K562 (cell line): Measurements from ENCODE around the gene DPP3. TPM values are rescaled to one million over a fixed set of nuclear protein-coding genes. Genes with fewer than 3 reads are reported as not detected.

Source experiments
- CCNT2 ChIP-seq: IDR thresholded peaks from 2 replicates; pipeline ENCODE4 v1.6.1; 2011; ENCODE audit warnings: borderline replicate concordance, low read depth, mild to moderate bottlenecking, moderate library complexity, mixed read lengths, low read length; ENCODE audit not compliant: insufficient read length; ENCODE audit errors: extremely low read depth
- ELF2 ChIP-seq: fragments of 250-450 bp; sonication (Bioruptor Pico); IDR thresholded peaks from 2 replicates; pipeline ENCODE4 v1.5.0; 2021; ENCODE audit warnings: mild to moderate bottlenecking
- EWSR1 ChIP-seq: fragments of 450-650 bp; IDR thresholded peaks from 2 replicates; pipeline ENCODE4 v1.6.1; 2018; ENCODE audit warnings: borderline replicate concordance, mild to moderate bottlenecking, low read depth, moderate library complexity; ENCODE audit not compliant: partially characterized antibody
- GATAD2B ChIP-seq: fragments of 450-650 bp; IDR thresholded peaks from 2 replicates; pipeline ENCODE4 v1.6.1; 2017; ENCODE audit warnings: mild to moderate bottlenecking, borderline replicate concordance
- JUN ChIP-seq, 2 experiments: sonication (generic) in 1 of 2; formaldehyde crosslinking in 1 of 2; IDR thresholded peaks; 2 replicates each; pipeline versions ENCODE4 v1.6.1 to v1.8.0; 2012 to 2022; ENCODE audit warnings: borderline replicate concordance in 2 of 2, mild to moderate bottlenecking in 2 of 2, improper control_type of control experiment in 1 of 2, low read depth in 1 of 2, low read length in 1 of 2, missing genetic modification reagents in 1 of 2
- NELFE ChIP-seq: IDR thresholded peaks from 2 replicates; pipeline ENCODE4 v1.6.1; 2011; ENCODE audit warnings: mild to moderate bottlenecking; ENCODE audit not compliant: insufficient read depth, insufficient read length
- POLR3A ChIP-seq: IDR thresholded peaks from 2 replicates; pipeline ENCODE4 v1.6.1; 2011; ENCODE audit warnings: borderline replicate concordance, mild to moderate bottlenecking, moderate library complexity; ENCODE audit not compliant: insufficient read length, insufficient read depth; ENCODE audit errors: extremely low read depth
- SMARCE1 ChIP-seq: fragments of 450-650 bp; IDR thresholded peaks from 2 replicates; pipeline ENCODE4 v1.7.1; 2016; ENCODE audit warnings: mild to moderate bottlenecking
- STAT5A ChIP-seq: IDR thresholded peaks from 2 replicates; pipeline ENCODE4 v1.6.1; 2012; ENCODE audit warnings: low read length, inconsistent platforms, borderline replicate concordance
- ZBED1 ChIP-seq: IDR thresholded peaks from 2 replicates; pipeline ENCODE4 v1.6.1; 2014
- ZNF24 ChIP-seq: fragments of 450-650 bp; IDR thresholded peaks from 2 replicates; pipeline ENCODE4 v1.6.1; 2016
- ZNF274 ChIP-seq: IDR thresholded peaks from 2 replicates; pipeline ENCODE4 v1.6.1; 2011; ENCODE audit warnings: low read depth, mild to moderate bottlenecking, low read length, moderate library complexity, borderline replicate concordance
- ZNF311 ChIP-seq: fragments of 250-450 bp; sonication (Bioruptor Pico); IDR thresholded peaks from 2 replicates; pipeline ENCODE4 v1.4.0; 2020; ENCODE audit warnings: mild to moderate bottlenecking, moderate library complexity
- polyA plus RNA-seq, 8 experiments: library from polyadenylated mRNA; depleted of rRNA in 4 of 8; stranded (reverse) in 5 of 8; unstranded in 3 of 8; fragments of >200 nt; fragmentation: Nextera tagmentation in 2 of 8; fragmentation: Illumina TruSeq in 1 of 8; extraction: Ambion mirVana in 2 of 8; extraction: Trizol in 1 of 8; gene quantifications; 2 replicates each; pipeline versions ENCODE4 v1.2.1 to v1.2.3, GENCODE V29; 2011 to 2014; ENCODE audit warnings: inconsistent platforms in 1 of 8, missing spikeins in 1 of 8
- total RNA-seq, 7 experiments: library from RNA; depleted of rRNA in 6 of 7; stranded (reverse); fragments of >200 nt in 6 of 7; fragmentation: Illumina TruSeq in 2 of 7; extraction: Trizol in 2 of 7; gene quantifications; 2 replicates each; pipeline versions ENCODE4 v1.2.1 to v1.2.3, GENCODE V29; 2011 to 2021; ENCODE audit warnings: low replicate concordance in 1 of 7
- TF ChIP-seq, protein P1 (sequence below): fragments of 150-350 bp; IDR thresholded peaks from 2 replicates; pipeline ENCODE4 v1.6.1; 2014; ENCODE audit warnings: low read depth, mild to moderate bottlenecking, low read length, borderline replicate concordance
- TF ChIP-seq, protein P2 (sequence below): fragments of 150-350 bp; conservative IDR thresholded peaks from 2 replicates; pipeline ENCODE4 v1.6.1; 2014; ENCODE audit warnings: low read length
- TF ChIP-seq, protein P3 (sequence below), 2 experiments: fragments of 450-650 bp; conservative IDR thresholded peaks; 2 replicates each; pipeline ENCODE4 v1.6.1; 2017; ENCODE audit warnings: mild to moderate bottlenecking in 2 of 2, moderate library complexity in 2 of 2
- TF ChIP-seq, protein P4 (sequence below): sonication (generic); formaldehyde crosslinking; IDR thresholded peaks from 2 replicates; pipeline ENCODE4 v1.8.0; 2022; ENCODE audit warnings: missing genetic modification reagents, mild to moderate bottlenecking, borderline replicate concordance

Gene DPP3
- total and polyA plus RNA-seq, 9 of the 15 experiments (the other 6 are each of a cell fraction or from before 2014, with no cell fraction given) = 3.7 to 69.2 (median 43.3) TPM

DNA sequence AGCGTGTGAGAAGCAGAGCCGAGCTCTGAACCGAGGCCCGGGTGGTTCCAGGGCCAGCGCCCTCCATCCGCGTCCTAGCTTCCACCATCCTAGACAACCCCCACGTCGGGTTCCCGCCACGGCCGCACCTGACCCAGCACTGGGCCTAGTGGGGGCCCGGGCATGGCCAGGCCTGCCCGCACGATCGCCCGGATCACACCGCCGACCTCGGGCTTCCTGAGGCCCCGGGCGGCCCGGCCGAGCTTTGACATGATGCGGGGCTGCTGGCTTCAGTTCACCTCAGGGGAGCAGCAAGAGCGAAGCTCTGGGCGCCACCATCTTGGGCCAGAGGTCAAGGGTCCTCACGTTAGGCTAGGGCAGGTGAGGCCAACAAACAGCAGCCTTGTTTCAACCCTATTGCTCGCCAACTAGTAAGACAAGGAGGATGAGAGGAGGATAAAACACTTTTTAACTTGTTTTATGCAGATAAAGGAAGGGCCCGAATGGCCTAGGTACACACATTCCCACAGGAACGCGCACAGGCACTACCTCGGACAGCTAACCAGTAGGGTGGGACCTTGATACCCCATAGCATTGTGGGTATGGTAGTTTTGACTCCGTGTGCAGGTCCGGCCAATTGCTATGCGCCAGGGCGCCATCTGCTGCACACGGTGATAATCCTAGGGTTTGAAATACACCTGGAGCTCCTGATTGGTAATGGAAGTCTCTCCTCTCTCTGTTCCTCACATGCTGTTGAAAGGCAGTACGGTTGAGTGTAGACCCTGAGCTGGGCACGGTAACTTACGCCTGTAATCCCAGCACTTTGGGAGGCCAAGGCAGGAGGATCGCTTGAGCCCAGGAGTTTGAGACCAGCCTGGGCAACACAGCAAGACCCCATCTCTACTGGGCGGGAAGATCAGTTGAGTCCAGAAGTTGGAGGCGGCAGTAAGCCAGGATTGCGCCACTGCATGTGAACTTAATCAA, 41.4 kb upstream of the DPP3 start, which contains the start of gene MRPL11 (continued):
- TF ChIP-seq, protein P1, sequence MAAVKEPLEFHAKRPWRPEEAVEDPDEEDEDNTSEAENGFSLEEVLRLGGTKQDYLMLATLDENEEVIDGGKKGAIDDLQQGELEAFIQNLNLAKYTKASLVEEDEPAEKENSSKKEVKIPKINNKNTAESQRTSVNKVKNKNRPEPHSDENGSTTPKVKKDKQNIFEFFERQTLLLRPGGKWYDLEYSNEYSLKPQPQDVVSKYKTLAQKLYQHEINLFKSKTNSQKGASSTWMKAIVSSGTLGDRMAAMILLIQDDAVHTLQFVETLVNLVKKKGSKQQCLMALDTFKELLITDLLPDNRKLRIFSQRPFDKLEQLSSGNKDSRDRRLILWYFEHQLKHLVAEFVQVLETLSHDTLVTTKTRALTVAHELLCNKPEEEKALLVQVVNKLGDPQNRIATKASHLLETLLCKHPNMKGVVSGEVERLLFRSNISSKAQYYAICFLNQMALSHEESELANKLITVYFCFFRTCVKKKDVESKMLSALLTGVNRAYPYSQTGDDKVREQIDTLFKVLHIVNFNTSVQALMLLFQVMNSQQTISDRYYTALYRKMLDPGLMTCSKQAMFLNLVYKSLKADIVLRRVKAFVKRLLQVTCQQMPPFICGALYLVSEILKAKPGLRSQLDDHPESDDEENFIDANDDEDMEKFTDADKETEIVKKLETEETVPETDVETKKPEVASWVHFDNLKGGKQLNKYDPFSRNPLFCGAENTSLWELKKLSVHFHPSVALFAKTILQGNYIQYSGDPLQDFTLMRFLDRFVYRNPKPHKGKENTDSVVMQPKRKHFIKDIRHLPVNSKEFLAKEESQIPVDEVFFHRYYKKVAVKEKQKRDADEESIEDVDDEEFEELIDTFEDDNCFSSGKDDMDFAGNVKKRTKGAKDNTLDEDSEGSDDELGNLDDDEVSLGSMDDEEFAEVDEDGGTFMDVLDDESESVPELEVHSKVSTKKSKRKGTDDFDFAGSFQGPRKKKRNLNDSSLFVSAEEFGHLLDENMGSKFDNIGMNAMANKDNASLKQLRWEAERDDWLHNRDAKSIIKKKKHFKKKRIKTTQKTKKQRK = no peak
- TF ChIP-seq STAT5A = peak; percentile 35; the same call in 1 of the 2 replicates
- no peak for TF ChIP-seq ZBED1
- no peak for TF ChIP-seq NELFE
- no peak for TF ChIP-seq ZNF24
- TF ChIP-seq ZNF274 = no peak
- no peak for TF ChIP-seq SMARCE1
- TF ChIP-seq ZNF311 (CRISPR knock-in tag) = no peak
- TF ChIP-seq, protein P2, sequence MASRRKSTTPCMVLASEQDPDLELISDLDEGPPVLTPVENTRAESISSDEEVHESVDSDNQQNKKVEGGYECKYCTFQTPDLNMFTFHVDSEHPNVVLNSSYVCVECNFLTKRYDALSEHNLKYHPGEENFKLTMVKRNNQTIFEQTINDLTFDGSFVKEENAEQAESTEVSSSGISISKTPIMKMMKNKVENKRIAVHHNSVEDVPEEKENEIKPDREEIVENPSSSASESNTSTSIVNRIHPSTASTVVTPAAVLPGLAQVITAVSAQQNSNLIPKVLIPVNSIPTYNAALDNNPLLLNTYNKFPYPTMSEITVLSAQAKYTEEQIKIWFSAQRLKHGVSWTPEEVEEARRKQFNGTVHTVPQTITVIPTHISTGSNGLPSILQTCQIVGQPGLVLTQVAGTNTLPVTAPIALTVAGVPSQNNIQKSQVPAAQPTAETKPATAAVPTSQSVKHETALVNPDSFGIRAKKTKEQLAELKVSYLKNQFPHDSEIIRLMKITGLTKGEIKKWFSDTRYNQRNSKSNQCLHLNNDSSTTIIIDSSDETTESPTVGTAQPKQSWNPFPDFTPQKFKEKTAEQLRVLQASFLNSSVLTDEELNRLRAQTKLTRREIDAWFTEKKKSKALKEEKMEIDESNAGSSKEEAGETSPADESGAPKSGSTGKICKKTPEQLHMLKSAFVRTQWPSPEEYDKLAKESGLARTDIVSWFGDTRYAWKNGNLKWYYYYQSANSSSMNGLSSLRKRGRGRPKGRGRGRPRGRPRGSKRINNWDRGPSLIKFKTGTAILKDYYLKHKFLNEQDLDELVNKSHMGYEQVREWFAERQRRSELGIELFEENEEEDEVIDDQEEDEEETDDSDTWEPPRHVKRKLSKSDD = 0 out of 2 replicates have a peak, but pooled peaks have one; percentile 5
- no peak for TF ChIP-seq EWSR1
- TF ChIP-seq CCNT2 = no peak
- TF ChIP-seq GATAD2B = no peak
- no peak for TF ChIP-seq POLR3A
- TF ChIP-seq, protein P3, sequence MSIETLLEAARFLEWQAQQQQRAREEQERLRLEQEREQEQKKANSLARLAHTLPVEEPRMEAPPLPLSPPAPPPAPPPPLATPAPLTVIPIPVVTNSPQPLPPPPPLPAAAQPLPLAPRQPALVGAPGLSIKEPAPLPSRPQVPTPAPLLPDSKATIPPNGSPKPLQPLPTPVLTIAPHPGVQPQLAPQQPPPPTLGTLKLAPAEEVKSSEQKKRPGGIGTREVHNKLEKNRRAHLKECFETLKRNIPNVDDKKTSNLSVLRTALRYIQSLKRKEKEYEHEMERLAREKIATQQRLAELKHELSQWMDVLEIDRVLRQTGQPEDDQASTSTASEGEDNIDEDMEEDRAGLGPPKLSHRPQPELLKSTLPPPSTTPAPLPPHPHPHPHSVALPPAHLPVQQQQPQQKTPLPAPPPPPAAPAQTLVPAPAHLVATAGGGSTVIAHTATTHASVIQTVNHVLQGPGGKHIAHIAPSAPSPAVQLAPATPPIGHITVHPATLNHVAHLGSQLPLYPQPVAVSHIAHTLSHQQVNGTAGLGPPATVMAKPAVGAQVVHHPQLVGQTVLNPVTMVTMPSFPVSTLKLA (conservative IDR thresholded peaks at IDR 0.05) = peak; percentile 89 to 93
- peak; percentile 13; the same call in 1 of the 2 replicates for TF ChIP-seq JUN (IDR thresholded peaks at IDR 0.05; ENCODE audit: borderline replicate concordance, low read depth, low read length)
- TF ChIP-seq JUN (CRISPR knock-in tag; IDR thresholded peaks at IDR 0.05; ENCODE audit: borderline replicate concordance) = no peak; the same call in 1 of the 2 replicates
- TF ChIP-seq, protein P4, sequence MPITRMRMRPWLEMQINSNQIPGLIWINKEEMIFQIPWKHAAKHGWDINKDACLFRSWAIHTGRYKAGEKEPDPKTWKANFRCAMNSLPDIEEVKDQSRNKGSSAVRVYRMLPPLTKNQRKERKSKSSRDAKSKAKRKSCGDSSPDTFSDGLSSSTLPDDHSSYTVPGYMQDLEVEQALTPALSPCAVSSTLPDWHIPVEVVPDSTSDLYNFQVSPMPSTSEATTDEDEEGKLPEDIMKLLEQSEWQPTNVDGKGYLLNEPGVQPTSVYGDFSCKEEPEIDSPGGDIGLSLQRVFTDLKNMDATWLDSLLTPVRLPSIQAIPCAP = no peak
- peak; percentile 67 for TF ChIP-seq ELF2 (CRISPR knock-in tag)
